ENCODE results near the gene CERS4.
"Not testable (repeated sequence)": the region's sequence is repeated elsewhere in the genome, so short reads cannot be mapped to it uniquely, and the experiment has no call there.

Gene CERS4

GRCh38 chr19:8210421-8211101 lies 1.4 kb downstream of the CERS4 start:
- no peak for DNase-seq

DNA sequence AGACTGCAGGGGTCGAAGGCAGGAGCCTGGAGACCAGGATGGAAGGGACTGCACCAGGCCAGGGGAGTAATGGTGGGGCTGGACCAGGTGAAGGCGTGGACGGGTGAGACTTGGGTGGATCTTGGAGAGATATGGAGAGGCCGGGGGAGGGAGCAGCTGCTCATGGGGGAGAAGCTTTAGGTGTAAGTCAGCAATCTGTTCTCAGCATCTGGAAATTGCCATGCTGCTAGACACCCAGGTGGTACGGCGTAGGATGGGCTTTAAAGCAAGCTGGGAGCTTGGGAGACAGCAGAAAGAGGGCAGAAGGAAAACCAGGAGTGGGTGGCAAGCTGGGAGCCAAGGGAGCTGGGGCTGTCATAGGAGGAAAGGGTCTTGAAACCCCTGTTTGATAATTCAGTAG lies 3.0 kb downstream of the CERS4 start:
- DNase-seq: no peak

DNA sequence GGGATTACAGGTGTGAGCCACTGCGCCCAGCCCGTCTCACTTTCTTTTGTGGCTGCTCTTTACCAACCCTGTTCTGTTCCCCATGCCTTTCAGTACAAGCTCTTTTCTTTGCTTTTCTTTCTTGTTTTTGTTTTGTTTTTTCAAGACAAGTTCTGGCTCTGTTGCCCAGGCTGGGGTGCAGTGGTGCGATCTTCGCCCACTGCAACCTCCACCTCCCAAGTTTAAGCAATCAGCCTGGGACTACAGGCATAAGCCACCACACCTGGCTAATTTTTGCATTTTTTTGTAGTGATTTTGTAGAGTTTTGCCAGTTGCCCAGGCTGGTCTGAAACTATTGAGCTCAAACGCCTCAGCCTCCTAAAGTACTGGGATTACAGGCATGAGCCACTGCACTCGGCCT lies 3.7 kb downstream of the CERS4 start:
- DNase-seq: no peak

DNA sequence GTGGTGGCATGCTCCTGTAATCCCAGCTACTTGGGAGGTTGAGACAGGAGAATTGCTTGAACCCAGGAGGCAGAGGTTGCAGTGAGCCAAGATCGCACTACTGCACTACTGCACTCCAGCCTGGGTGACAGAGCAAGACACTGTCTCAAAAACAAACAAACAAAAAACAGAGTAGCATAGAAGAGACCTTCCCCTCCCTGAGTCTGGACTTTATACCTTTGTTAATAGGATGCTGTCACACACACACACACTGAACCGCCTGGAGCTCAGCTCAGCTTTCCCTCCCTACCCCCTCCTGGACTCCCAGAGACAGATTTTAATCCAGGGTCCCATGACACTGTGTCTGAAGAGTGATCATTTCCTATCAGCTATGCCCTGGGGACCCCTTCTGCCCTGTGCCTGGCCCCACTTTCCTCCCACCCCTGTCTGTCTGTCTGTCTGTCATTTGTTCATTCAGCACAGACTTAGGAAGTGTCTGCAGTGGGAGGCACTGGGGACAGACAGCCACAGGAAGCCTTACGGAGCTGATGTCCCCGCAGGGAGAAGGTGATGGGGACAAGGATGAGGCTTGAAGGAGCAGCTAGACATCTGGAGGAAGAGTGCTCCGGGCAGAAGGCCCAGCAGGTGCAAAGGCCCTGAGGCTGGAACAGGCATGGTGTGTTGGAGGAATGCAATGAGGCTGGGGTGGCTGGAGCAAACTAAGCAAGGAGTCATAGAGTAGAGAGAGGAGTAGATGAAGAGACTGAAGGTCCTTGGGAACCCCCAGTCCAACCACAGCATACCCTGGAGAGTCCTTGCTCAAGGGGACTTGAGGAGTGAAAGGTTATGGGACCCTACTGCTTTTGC lies 4.9 kb downstream of the CERS4 start:
- no peak for DNase-seq

DNA sequence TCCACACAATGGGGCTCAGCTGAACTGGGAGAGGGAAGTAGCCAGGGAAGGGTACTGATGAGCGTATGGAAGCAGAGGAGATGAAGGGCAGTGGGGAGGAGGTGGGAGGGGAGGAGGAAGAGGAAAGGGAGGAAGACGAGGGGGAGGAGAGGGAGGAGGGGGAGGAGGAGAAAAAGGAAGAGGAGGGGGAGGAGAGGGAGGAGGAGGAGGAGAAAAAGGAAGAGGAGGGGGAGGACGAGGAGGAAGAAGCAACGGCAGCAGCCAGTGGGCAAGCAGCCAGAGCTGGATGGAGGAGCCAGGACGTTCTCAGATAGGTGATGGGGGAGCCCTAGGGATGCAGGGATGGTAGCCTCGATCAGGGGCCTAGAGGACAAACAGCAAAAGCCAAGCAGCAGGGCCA lies 5.6 kb downstream of the CERS4 start:
- no peak for DNase-seq

- no peak for DNase-seq
Observed at GRCh38 chr19:8215783-8216182, 6.6 kb downstream of the CERS4 start.

GRCh38 chr19:8216357-8216756 lies 7.2 kb downstream of the CERS4 start:
- no peak for DNase-seq

- DNase-seq: not testable (repeated sequence)
Observed at GRCh38 chr19:8218127-8218526, 9.0 kb downstream of the CERS4 start.

- DNase-seq: no peak
Observed at GRCh38 chr19:8220481-8220880, 11.3 kb downstream of the CERS4 start.

DNA sequence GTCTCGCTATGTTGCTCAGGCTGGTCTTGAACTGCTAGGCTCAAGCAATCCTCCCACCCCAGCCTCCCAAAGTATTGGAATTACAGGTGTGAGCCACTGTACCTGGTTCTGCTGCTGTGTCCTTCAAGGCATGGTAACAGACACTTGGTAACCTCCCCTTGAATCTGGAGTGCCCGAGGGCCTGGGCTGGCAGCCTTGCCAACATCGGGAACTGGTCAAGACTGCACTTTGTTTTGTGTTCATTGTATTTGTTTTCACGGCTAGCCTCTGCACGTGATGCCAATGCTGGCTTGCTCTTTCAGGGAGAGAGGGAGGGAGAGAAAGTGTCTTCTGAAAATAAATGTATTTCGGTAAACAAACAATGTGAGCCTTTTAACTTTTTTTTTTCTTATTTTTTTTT lies 12.0 kb downstream of the CERS4 start:
- DNase-seq: no peak

DNA sequence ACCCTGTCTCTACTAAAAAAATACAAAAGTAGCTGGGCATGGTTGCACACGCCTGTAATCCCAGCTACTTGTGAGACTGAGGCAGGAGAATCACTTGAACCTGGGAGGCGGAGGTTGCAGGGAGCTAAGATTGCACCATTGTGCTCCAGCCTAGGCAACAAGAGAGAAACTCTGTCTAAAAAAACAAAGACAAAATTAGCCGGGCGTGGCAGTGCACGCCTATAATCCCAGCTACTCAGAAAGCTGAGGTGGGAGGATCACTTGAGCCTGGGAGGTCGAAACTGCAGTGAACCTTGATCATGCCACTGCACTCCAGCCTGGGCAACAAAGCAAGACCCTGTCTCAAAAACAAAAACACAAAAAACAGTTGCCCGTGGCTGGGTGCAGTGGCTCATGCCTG lies 14.3 kb downstream of the CERS4 start:
- not testable (repeated sequence) for DNase-seq

DNA sequence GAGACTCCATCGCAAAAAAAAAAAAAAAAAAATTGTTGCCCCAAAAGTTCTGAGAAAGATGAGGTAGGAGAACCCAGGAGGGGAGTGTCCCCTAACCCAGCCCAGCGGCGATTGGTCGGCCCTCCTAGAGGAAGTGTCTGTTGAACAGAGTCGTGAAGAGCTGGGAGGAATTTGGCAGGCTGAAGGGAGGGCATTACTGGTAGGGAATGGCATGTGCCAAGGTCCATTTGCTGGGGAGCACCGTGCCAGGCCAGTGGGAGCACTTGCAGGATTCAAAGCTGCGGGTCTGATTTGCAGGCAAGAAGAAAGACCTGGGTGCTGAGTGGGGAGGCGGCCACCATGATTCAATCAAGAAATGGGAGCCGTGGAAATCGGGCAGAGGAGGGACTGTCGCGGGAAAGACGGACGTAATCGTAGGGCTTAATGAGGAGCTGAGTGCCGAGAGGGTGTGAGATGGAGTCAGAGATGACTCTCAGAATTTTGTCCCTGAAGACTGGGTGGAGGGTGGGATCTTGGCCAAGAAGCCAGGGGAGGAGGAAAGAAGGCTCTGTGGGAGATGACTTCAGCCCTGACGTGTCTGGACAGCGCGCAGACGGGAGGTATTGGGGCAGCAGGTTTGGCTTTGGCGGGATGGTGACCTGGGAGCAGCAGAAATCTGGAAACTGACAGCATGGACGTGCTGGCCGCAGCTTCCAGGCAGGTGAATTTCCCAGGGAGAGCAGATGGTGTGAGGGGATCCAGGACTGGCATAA lies 15.4 kb downstream of the CERS4 start:
- DNase-seq: no peak

GRCh38 chr19:8231073-8231604 lies 22.0 kb downstream of the CERS4 start:
- DNase-seq: no peak

- DNase-seq: no peak
Observed at GRCh38 chr19:8233370-8233769, 24.2 kb downstream of the CERS4 start.

DNA sequence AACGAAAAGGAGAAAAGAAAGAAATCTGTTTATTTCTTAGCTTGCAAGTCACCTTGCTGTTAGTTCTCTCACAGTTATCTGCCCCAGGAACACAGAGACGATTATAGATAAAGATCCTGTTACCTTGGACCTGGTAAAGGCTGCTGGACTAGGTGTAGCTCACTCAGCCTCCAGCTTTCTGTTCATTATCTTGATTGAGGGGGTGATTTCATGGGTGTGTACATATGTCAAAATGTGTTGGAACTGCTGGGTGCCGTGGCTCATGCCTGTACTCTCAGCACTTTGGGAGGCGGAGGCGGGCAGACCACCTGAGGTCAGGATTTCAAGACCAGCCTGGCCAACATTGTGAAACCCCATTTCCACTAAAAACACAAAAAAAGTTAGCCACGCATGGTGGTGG lies 27.9 kb downstream of the CERS4 start:
- no peak for DNase-seq

- no peak for DNase-seq
Observed at GRCh38 chr19:8238251-8238650, 29.1 kb downstream of the CERS4 start.

GRCh38 chr19:8239528-8240273 lies 30.5 kb downstream of the CERS4 start:
- DNase-seq: no peak

GRCh38 chr19:8240274-8241229 lies 31.4 kb downstream of the CERS4 start:
- DNase-seq: no peak

- DNase-seq: no peak
Observed at GRCh38 chr19:8241646-8242045, 32.5 kb downstream of the CERS4 start.

GRCh38 chr19:8242211-8242821 lies 33.1 kb downstream of the CERS4 start:
- DNase-seq: no peak

GRCh38 chr19:8243146-8243545 lies 34.0 kb downstream of the CERS4 start:
- no peak for DNase-seq
